GM18907 (cell line): ENCODE results near the gene LGALS7B.
"Not testable (repeated sequence)": the region's sequence is repeated elsewhere in the genome, so short reads cannot be mapped to it uniquely, and the experiment has no call there.

Source experiments
- ATAC-seq: cut with Tn5 transposase; IDR thresholded peaks from one replicate; pipeline ENCODE4 v1.9.1; 2021; ENCODE audit warnings: mild to moderate bottlenecking, moderate library complexity; ENCODE audit not compliant: unreplicated experiment

The LGALS7B gene

GRCh38 chr19:38793671-38794070 lies 4.7 kb downstream of the LGALS7B start:
- no peak for ATAC-seq

GRCh38 chr19:38795549-38795948 lies 6.5 kb downstream of the LGALS7B start:
- ATAC-seq = no peak

GRCh38 chr19:38796154-38796553 lies 7.2 kb downstream of the LGALS7B start:
- ATAC-seq = no peak

GRCh38 chr19:38797781-38798180 lies 8.8 kb downstream of the LGALS7B start:
- not testable (repeated sequence) for ATAC-seq

GRCh38 chr19:38799104-38799503 lies 10.1 kb downstream of the LGALS7B start:
- no peak for ATAC-seq

GRCh38 chr19:38800577-38801347 lies 11.8 kb downstream of the LGALS7B start:
- ATAC-seq = no peak

- no peak for ATAC-seq
Measured at GRCh38 chr19:38801359-38802095, 12.5 kb downstream of the LGALS7B start.

- ATAC-seq = no peak
Measured at GRCh38 chr19:38803543-38803942, 14.5 kb downstream of the LGALS7B start.

- no peak for ATAC-seq
Measured at GRCh38 chr19:38805180-38805579, 16.2 kb downstream of the LGALS7B start.

GRCh38 chr19:38806371-38806770 lies 17.4 kb downstream of the LGALS7B start:
- no peak for ATAC-seq

GRCh38 chr19:38807374-38808098 lies 18.5 kb downstream of the LGALS7B start:
- ATAC-seq = not testable (repeated sequence)

- no peak for ATAC-seq
Measured at GRCh38 chr19:38808741-38809140, 19.7 kb downstream of the LGALS7B start.

GRCh38 chr19:38809592-38810252 lies 20.7 kb downstream of the LGALS7B start:
- no peak for ATAC-seq

GRCh38 chr19:38812009-38812840 lies 23.2 kb downstream of the LGALS7B start:
- no peak for ATAC-seq

GRCh38 chr19:38812841-38813320 lies 23.9 kb downstream of the LGALS7B start, which contains the start of gene LGALS4:
Gene LGALS4 (minus strand): TSS chr19:38812945. CDS start chr19:38812886, 59 bp downstream.
- ATAC-seq = no peak

GRCh38 chr19:38813323-38813722 lies 24.3 kb downstream of the LGALS7B start:
- no peak for ATAC-seq

GRCh38 chr19:38813932-38814331 lies 24.9 kb downstream of the LGALS7B start:
- ATAC-seq = not testable (repeated sequence)

GRCh38 chr19:38815059-38816001 lies 26.3 kb downstream of the LGALS7B start:
- ATAC-seq = no peak
